ENCODE results near the gene NID2. TPM values are rescaled to one million over a fixed set of nuclear protein-coding genes. Genes with fewer than 3 reads are reported as not detected.
A peak's percentile ranks its signal among the peaks of the same experiment; 100 is the strongest.

The NID2 gene
- total and polyA plus RNA-seq, 10 of the 15 experiments (the other 5 are each of a cell fraction or from before 2014, with no cell fraction given), result 0.04 to 0.49 (median 0.23) TPM; not detected in 3

DNA sequence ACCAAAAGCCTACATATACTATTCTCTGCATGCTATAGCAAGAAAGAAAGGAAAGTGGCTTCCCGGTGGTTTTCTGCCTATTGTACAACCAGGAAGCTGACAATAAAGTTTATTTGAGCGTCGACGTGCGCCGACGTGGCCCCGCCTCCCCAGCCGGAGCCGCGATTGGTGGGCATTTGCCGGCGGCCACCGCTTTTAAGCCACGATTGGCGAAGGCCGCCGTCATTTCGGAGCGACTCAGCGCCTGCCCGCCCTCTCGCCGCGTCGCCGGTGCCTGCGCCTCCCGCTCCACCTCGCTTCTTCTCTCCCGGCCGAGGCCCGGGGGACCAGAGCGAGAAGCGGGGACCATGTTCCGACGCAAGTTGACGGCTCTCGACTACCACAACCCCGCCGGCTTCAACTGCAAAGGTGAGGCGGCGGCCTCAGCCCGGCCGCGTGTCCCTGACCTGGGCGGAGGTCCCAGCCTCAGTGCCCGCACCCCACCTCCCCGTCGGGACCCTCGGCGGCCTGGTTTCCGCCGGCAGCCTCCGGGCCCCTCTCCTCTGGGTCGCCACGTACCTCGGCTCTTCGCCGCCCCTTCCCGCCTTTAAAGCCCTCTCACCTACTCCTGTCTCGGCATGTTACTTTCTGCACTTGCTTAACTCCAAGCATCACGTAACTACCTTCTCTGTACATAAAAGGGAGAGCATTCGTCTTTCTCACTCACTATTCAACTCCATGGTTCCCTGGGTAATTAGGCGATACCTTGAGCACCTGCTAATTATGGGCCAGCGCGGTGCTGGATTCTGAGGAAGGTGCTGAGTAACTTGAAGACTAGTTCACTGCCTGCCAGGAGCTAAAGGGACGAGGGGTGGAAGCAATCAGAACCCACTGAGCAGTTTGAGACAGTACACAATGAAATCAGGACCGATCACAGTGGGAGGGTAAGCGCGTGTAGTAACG, 79.3 kb downstream of the NID2 start, which contains the start of gene RTRAF (continued):
- peak; percentile 62; the same call in 1 of the 2 replicates for TF ChIP-seq TCF7 (IDR thresholded peaks at IDR 0.05; ENCODE audit: borderline replicate concordance)
- TF ChIP-seq CBX5 (IDR thresholded peaks at IDR 0.05; ENCODE audit: low read depth), result 0 out of 2 replicates have a peak, but pooled peaks have one; percentile 53
- peak; percentile 86 for TF ChIP-seq IKZF1 (conservative IDR thresholded peaks at IDR 0.05)
- TF ChIP-seq, protein P1, sequence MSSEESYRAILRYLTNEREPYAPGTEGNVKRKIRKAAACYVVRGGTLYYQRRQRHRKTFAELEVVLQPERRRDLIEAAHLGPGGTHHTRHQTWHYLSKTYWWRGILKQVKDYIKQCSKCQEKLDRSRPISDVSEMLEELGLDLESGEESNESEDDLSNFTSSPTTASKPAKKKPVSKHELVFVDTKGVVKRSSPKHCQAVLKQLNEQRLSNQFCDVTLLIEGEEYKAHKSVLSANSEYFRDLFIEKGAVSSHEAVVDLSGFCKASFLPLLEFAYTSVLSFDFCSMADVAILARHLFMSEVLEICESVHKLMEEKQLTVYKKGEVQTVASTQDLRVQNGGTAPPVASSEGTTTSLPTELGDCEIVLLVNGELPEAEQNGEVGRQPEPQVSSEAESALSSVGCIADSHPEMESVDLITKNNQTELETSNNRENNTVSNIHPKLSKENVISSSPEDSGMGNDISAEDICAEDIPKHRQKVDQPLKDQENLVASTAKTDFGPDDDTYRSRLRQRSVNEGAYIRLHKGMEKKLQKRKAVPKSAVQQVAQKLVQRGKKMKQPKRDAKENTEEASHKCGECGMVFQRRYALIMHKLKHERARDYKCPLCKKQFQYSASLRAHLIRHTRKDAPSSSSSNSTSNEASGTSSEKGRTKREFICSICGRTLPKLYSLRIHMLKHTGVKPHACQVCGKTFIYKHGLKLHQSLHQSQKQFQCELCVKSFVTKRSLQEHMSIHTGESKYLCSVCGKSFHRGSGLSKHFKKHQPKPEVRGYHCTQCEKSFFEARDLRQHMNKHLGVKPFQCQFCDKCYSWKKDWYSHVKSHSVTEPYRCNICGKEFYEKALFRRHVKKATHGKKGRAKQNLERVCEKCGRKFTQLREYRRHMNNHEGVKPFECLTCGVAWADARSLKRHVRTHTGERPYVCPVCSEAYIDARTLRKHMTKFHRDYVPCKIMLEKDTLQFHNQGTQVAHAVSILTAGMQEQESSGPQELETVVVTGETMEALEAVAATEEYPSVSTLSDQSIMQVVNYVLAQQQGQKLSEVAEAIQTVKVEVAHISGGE (CRISPR knock-in tag; IDR thresholded peaks at IDR 0.05), result no peak
- peak; percentile 12; the same call in 1 of the 2 replicates for TF ChIP-seq TCF12 (IDR thresholded peaks at IDR 0.05; ENCODE audit: low read depth, low read length)
- no peak for TF ChIP-seq NFXL1 (IDR thresholded peaks at IDR 0.05; ENCODE audit: borderline replicate concordance)
- TF ChIP-seq, protein P2, sequence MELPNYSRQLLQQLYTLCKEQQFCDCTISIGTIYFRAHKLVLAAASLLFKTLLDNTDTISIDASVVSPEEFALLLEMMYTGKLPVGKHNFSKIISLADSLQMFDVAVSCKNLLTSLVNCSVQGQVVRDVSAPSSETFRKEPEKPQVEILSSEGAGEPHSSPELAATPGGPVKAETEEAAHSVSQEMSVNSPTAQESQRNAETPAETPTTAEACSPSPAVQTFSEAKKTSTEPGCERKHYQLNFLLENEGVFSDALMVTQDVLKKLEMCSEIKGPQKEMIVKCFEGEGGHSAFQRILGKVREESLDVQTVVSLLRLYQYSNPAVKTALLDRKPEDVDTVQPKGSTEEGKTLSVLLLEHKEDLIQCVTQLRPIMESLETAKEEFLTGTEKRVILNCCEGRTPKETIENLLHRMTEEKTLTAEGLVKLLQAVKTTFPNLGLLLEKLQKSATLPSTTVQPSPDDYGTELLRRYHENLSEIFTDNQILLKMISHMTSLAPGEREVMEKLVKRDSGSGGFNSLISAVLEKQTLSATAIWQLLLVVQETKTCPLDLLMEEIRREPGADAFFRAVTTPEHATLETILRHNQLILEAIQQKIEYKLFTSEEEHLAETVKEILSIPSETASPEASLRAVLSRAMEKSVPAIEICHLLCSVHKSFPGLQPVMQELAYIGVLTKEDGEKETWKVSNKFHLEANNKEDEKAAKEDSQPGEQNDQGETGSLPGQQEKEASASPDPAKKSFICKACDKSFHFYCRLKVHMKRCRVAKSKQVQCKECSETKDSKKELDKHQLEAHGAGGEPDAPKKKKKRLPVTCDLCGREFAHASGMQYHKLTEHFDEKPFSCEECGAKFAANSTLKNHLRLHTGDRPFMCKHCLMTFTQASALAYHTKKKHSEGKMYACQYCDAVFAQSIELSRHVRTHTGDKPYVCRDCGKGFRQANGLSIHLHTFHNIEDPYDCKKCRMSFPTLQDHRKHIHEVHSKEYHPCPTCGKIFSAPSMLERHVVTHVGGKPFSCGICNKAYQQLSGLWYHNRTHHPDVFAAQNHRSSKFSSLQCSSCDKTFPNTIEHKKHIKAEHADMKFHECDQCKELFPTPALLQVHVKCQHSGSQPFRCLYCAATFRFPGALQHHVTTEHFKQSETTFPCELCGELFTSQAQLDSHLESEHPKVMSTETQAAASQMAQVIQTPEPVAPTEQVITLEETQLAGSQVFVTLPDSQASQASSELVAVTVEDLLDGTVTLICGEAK (IDR thresholded peaks at IDR 0.05; ENCODE audit: borderline replicate concordance), result peak; percentile 100
- TF ChIP-seq HDGF (IDR thresholded peaks at IDR 0.05), result no peak
- peak; percentile 60; the same call in 1 of the 2 replicates for TF ChIP-seq YY1 (IDR thresholded peaks at IDR 0.05; ENCODE audit: low read depth, low read length)
- 0 out of 2 replicates have a peak, but pooled peaks have one; percentile 11 for TF ChIP-seq RFX5 (IDR thresholded peaks at IDR 0.05; ENCODE audit: low read depth, low read length)
- no peak for TF ChIP-seq KDM1A (IDR thresholded peaks at IDR 0.05; ENCODE audit: borderline replicate concordance)
- TF ChIP-seq, protein P3, sequence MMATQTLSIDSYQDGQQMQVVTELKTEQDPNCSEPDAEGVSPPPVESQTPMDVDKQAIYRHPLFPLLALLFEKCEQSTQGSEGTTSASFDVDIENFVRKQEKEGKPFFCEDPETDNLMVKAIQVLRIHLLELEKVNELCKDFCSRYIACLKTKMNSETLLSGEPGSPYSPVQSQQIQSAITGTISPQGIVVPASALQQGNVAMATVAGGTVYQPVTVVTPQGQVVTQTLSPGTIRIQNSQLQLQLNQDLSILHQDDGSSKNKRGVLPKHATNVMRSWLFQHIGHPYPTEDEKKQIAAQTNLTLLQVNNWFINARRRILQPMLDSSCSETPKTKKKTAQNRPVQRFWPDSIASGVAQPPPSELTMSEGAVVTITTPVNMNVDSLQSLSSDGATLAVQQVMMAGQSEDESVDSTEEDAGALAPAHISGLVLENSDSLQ (IDR thresholded peaks at IDR 0.05), result peak; percentile 98
- no peak; the same call in 1 of the 2 replicates for TF ChIP-seq NFYA (IDR thresholded peaks at IDR 0.05; ENCODE audit: borderline replicate concordance, low read depth, low read length)
- TF ChIP-seq FOXM1 (IDR thresholded peaks at IDR 0.05; ENCODE audit: low read depth, low read length), result no peak
- TF ChIP-seq RUNX3 (IDR thresholded peaks at IDR 0.05; ENCODE audit: low read length), result peak; percentile 90
- TF ChIP-seq, protein P4, sequence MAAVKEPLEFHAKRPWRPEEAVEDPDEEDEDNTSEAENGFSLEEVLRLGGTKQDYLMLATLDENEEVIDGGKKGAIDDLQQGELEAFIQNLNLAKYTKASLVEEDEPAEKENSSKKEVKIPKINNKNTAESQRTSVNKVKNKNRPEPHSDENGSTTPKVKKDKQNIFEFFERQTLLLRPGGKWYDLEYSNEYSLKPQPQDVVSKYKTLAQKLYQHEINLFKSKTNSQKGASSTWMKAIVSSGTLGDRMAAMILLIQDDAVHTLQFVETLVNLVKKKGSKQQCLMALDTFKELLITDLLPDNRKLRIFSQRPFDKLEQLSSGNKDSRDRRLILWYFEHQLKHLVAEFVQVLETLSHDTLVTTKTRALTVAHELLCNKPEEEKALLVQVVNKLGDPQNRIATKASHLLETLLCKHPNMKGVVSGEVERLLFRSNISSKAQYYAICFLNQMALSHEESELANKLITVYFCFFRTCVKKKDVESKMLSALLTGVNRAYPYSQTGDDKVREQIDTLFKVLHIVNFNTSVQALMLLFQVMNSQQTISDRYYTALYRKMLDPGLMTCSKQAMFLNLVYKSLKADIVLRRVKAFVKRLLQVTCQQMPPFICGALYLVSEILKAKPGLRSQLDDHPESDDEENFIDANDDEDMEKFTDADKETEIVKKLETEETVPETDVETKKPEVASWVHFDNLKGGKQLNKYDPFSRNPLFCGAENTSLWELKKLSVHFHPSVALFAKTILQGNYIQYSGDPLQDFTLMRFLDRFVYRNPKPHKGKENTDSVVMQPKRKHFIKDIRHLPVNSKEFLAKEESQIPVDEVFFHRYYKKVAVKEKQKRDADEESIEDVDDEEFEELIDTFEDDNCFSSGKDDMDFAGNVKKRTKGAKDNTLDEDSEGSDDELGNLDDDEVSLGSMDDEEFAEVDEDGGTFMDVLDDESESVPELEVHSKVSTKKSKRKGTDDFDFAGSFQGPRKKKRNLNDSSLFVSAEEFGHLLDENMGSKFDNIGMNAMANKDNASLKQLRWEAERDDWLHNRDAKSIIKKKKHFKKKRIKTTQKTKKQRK (IDR thresholded peaks at IDR 0.05; ENCODE audit: low read depth, low read length), result no peak
- 0 out of 2 replicates have a peak, but pooled peaks have one; percentile 59 for TF ChIP-seq NBN (IDR thresholded peaks at IDR 0.05)

Data from GM12878 (cell line).